Measurements from ENCODE around the gene MYH11. TPM values are rescaled to one million over a fixed set of nuclear protein-coding genes. Genes with fewer than 3 reads are reported as not detected.
"Not testable (repeated sequence)": the region's sequence is repeated elsewhere in the genome, so short reads cannot be mapped to it uniquely, and the experiment has no call there.

Gene MYH11
- total RNA-seq, 1 donor from 2014 or later, result 0.04 TPM

GRCh38 chr16:15671530-15672117 lies 185.2 kb downstream of the MYH11 start:
- no peak for TF ChIP-seq CTCF (IDR thresholded peaks at IDR 0.05; ENCODE audit: insufficient read depth, low read length, poor library complexity, severe bottlenecking)
- H3K27me3 ChIP-seq (ENCODE audit: control insufficient read depth, insufficient read depth, low read length), result no peaks in the 10 kb centered on the region
- DNase-seq (ENCODE audit: low read depth), result no peak
- H3K4me3 ChIP-seq (ENCODE audit: low read depth, low read length), result no peak overlapping the region
- H3K36me3 ChIP-seq (ENCODE audit: control insufficient read depth, insufficient read depth, low read length), result peaks cover 2% of the 10 kb centered on the region

GRCh38 chr16:15667091-15667742 lies 189.6 kb downstream of the MYH11 start:
- Histone ChIP-seq H3K27me3 (ENCODE audit: control insufficient read depth, insufficient read depth, low read length) (no peaks in the 10 kb centered on the region), H3K4me3 (ENCODE audit: low read depth, low read length) (no peak overlapping the region), H3K36me3 (ENCODE audit: control insufficient read depth, insufficient read depth, low read length) (peaks cover 2% of the 10 kb centered on the region)
- no peak for TF ChIP-seq CTCF (IDR thresholded peaks at IDR 0.05; ENCODE audit: insufficient read depth, low read length, poor library complexity, severe bottlenecking)
- no peak for DNase-seq (ENCODE audit: low read depth)

GRCh38 chr16:15665107-15665506 lies 191.7 kb downstream of the MYH11 start:
- Histone ChIP-seq H3K27me3 (ENCODE audit: control insufficient read depth, insufficient read depth, low read length) (no peaks in the 10 kb centered on the region), H3K4me3 (ENCODE audit: low read depth, low read length) (no peak overlapping the region), H3K36me3 (ENCODE audit: control insufficient read depth, insufficient read depth, low read length) (peaks cover 2% of the 10 kb centered on the region)
- DNase-seq (ENCODE audit: low read depth), result no peak
- TF ChIP-seq CTCF (IDR thresholded peaks at IDR 0.05; ENCODE audit: insufficient read depth, low read length, poor library complexity, severe bottlenecking), result no peak

GRCh38 chr16:15660203-15660601 lies 196.6 kb downstream of the MYH11 start:
- Histone ChIP-seq H3K27me3 (ENCODE audit: control insufficient read depth, insufficient read depth, low read length) (no peaks in the 10 kb centered on the region), H3K36me3 (ENCODE audit: control insufficient read depth, insufficient read depth, low read length) (no peaks in the 10 kb centered on the region), H3K4me3 (ENCODE audit: low read depth, low read length) (no peak overlapping the region)
- DNase-seq (ENCODE audit: low read depth), result no peak
- TF ChIP-seq CTCF (IDR thresholded peaks at IDR 0.05; ENCODE audit: insufficient read depth, low read length, poor library complexity, severe bottlenecking), result no peak

GRCh38 chr16:15658556-15658955 lies 198.3 kb downstream of the MYH11 start:
- no peak overlapping the region for H3K4me3 ChIP-seq (ENCODE audit: low read depth, low read length)
- DNase-seq (ENCODE audit: low read depth), result no peak
- no peak for TF ChIP-seq CTCF (IDR thresholded peaks at IDR 0.05; ENCODE audit: insufficient read depth, low read length, poor library complexity, severe bottlenecking)
- no peaks in the 10 kb centered on the region for H3K27me3 ChIP-seq (ENCODE audit: control insufficient read depth, insufficient read depth, low read length)
- H3K36me3 ChIP-seq (ENCODE audit: control insufficient read depth, insufficient read depth, low read length), result no peaks in the 10 kb centered on the region

- TF ChIP-seq CTCF (IDR thresholded peaks at IDR 0.05; ENCODE audit: insufficient read depth, low read length, poor library complexity, severe bottlenecking), result no peak
- Histone ChIP-seq H3K27me3 (ENCODE audit: control insufficient read depth, insufficient read depth, low read length) (no peaks in the 10 kb centered on the region), H3K36me3 (ENCODE audit: control insufficient read depth, insufficient read depth, low read length) (no peaks in the 10 kb centered on the region), H3K4me3 (ENCODE audit: low read depth, low read length) (no peak overlapping the region)
- no peak for DNase-seq (ENCODE audit: low read depth)
These were observed 198.7 kb downstream of the MYH11 start for GRCh38 chr16:15658149-15658548.

GRCh38 chr16:15655561-15655960 lies 201.3 kb downstream of the MYH11 start:
- H3K27me3 ChIP-seq (ENCODE audit: control insufficient read depth, insufficient read depth, low read length); H3K36me3 ChIP-seq (ENCODE audit: control insufficient read depth, insufficient read depth, low read length); H3K4me3 ChIP-seq (ENCODE audit: low read depth, low read length); DNase-seq (ENCODE audit: low read depth): not testable (repeated sequence)
